Mesothelial cell of epicardium (in vitro differentiated cells): ENCODE data around the gene GID8. TPM values are rescaled to one million over a fixed set of nuclear protein-coding genes. Genes with fewer than 3 reads are reported as not detected.

Source experiments
- DNase-seq, 2 experiments: peaks; one replicate each; pipeline ENCODE4 v3.0.0; 2021; ENCODE audit warnings: low spot score in 2 of 2; ENCODE audit not compliant: unreplicated experiment in 2 of 2
- H3K27ac Mint-ChIP-seq: 2 replicates; pipeline ENCODE4 v1.8.0; 2021; ENCODE audit warnings: mixed read lengths
- H3K27me3 Mint-ChIP-seq: 2 replicates; pipeline ENCODE4 v1.8.0; 2021; ENCODE audit warnings: low read depth, mixed read lengths
- H3K36me3 Mint-ChIP-seq: 2 replicates; pipeline ENCODE4 v1.8.0; 2021; ENCODE audit warnings: mixed read lengths
- H3K4me1 Mint-ChIP-seq: 2 replicates; pipeline ENCODE4 v1.8.0; 2021; ENCODE audit warnings: mixed read lengths
- H3K4me3 Mint-ChIP-seq: 2 replicates; pipeline ENCODE4 v1.8.0; 2021; ENCODE audit warnings: mild to moderate bottlenecking, moderate library complexity, mixed read lengths
- H3K9me3 Mint-ChIP-seq: 2 replicates; pipeline ENCODE4 v1.8.0; 2021; ENCODE audit warnings: mixed read lengths
- total RNA-seq: library from RNA; stranded (reverse); gene quantifications from 3 replicates; pipeline ENCODE4 v1.2.1, GENCODE V29; 2021
- TF ChIP-seq, protein P1 (sequence below): fragments of 200-600 bp; sonication (generic); IDR thresholded peaks from one replicate; pipeline ENCODE4 v1.5.0; 2021; ENCODE audit warnings: antibody characterized with exemption; ENCODE audit not compliant: unreplicated experiment

Gene GID8
- total RNA-seq, 1 donor from 2014 or later, result 57.9 TPM

DNA sequence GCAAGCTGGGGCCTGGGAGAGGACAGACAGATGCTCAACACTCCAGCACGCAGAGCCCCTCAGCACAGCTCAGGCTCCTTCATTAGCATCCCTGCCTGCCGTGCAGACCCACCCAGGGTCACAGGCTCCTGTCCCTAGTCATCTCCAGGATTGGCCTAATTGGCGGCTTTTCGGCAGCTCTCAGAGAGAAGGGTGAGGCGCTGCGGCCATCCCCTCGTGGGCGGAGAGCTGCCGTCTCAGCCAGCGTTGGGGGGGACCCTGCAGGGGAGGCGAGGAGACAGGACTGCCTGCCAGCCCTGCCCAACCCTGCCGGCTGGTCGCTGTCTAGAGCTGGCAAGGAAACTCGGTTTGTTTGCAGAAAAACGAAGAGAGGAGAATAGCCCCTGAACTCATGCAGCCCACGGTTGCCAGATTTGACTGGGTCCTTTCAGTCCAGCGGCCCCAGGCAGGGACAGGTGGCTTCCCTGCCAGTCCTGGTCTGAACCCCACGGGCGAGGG lies 42.0 kb downstream of the GID8 start:
- Mint-ChIP-seq H3K9me3 (no peaks in the 10 kb centered on the region), H3K4me3 (no peak overlapping the region), H3K4me1 (peaks cover 10% of the 10 kb centered on the region), H3K27ac (no peak overlapping the region), H3K36me3 (no peaks in the 10 kb centered on the region), H3K27me3 (peaks cover 86% of the 10 kb centered on the region)
- no peak for DNase-seq
- TF ChIP-seq, protein P1, sequence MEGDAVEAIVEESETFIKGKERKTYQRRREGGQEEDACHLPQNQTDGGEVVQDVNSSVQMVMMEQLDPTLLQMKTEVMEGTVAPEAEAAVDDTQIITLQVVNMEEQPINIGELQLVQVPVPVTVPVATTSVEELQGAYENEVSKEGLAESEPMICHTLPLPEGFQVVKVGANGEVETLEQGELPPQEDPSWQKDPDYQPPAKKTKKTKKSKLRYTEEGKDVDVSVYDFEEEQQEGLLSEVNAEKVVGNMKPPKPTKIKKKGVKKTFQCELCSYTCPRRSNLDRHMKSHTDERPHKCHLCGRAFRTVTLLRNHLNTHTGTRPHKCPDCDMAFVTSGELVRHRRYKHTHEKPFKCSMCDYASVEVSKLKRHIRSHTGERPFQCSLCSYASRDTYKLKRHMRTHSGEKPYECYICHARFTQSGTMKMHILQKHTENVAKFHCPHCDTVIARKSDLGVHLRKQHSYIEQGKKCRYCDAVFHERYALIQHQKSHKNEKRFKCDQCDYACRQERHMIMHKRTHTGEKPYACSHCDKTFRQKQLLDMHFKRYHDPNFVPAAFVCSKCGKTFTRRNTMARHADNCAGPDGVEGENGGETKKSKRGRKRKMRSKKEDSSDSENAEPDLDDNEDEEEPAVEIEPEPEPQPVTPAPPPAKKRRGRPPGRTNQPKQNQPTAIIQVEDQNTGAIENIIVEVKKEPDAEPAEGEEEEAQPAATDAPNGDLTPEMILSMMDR, result no peak

DNA sequence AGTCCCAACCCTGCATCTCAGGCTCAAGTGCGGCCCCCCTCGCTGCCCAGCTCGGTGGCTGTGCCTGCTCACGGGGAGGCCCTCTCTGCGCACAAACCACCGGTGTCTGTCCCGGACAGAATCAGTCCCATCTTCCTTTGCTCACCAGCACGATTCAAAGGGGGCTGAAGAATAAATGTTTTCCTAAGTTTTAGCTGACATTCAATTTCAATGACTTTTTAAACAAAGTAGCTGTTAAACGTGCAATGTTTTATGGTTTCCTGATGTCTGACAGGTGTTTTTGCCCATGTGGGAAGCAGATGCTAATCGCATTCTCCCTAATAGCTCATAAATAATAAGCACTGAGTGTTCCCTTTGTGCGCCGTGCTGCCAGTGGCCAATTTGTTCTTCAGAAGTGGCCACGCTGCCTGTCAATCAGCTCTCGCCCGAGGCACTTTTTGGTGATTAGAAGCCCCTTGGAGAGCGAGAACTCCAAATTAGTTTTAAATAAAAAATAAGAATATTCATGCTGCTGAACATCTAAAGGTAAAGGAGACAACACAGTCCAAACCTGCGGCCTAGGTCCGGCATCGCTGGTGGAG lies 42.5 kb downstream of the GID8 start:
- no peaks in the 10 kb centered on the region for H3K36me3 Mint-ChIP-seq
- peaks cover 84% of the 10 kb centered on the region for H3K27me3 Mint-ChIP-seq
- no peak overlapping the region for H3K27ac Mint-ChIP-seq
- H3K4me1 Mint-ChIP-seq, result peaks cover 10% of the 10 kb centered on the region
- no peak overlapping the region for H3K4me3 Mint-ChIP-seq
- DNase-seq, result no peak
- TF ChIP-seq, protein P1, result no peak
- no peaks in the 10 kb centered on the region for H3K9me3 Mint-ChIP-seq

DNA sequence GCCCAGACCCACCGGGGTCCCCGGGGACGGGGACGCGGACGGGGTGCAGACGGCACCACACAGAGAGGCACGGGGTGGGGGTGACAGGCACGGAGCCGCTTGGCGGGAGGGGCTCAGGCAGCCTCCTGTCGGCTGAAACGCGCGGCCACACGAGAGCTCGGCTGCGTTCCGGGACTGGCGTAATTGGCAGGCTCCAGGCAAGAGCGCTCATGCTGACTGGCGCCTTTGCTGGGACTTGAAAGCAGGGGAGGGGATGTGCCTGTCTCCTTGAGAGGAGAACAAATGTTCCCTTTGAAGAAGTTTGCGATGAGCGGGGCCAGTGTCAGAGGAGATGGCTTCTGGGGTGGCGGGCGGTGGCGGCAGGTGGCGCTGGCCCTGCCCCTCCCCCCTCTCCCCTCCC lies 43.0 kb downstream of the GID8 start:
- peaks cover 83% of the 10 kb centered on the region for H3K27me3 Mint-ChIP-seq
- H3K4me3 Mint-ChIP-seq, result no peak overlapping the region
- no peak for DNase-seq
- no peak overlapping the region for H3K27ac Mint-ChIP-seq
- H3K36me3 Mint-ChIP-seq, result no peaks in the 10 kb centered on the region
- no peaks in the 10 kb centered on the region for H3K9me3 Mint-ChIP-seq
- peaks cover 10% of the 10 kb centered on the region for H3K4me1 Mint-ChIP-seq
- TF ChIP-seq, protein P1, result no peak

DNA sequence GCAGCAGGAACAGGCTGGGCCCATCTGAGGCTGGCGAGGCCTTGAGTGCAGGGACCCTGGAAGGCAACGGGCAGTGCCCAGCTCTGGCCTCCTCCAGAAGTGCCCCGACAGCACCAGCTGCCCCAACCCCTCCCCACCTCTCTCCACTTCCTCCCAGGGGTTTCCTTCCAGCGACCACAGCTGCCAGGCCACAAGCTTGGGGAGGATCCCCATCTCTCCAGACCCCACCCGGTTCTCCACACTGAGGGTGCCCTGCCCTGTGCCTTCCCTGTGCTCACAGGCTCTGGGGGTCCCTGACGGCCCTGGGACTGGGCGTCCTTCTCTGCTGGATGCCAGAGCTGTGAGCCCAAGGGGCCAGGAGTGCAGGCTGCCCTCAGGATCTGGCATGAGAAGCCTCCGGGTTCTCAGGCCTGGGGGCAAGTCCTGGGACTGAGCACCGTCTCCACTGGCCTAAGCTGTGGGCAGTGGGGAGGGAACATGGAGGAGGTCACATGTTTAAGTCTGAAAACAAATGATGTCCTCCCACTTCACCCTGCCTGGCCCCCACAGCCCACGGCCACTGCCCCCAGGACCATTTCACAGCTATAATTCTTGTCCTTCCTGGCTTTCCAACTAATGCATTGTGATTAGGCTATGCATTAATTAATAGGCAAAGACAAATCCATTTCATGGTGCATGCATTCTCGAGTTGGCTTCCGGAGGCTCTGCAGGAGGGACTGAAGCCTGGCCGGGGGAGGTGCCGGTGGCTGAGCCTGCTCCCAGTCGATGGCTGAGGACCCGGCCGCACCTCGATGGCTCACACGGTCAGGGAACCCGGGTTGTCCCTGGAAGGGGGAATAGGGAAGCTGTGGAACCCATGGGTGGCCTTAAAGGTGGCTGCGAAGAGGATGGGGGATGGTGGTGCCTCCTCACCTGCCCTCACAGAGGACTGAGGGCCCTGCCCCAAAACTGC lies 44.5 kb downstream of the GID8 start:
- DNase-seq, result no peak
- H3K27ac Mint-ChIP-seq, result no peak overlapping the region
- H3K4me1 Mint-ChIP-seq, result peaks cover 7% of the 10 kb centered on the region
- H3K27me3 Mint-ChIP-seq, result peaks cover 80% of the 10 kb centered on the region
- H3K9me3 Mint-ChIP-seq, result no peaks in the 10 kb centered on the region
- H3K36me3 Mint-ChIP-seq, result no peaks in the 10 kb centered on the region
- no peak overlapping the region for H3K4me3 Mint-ChIP-seq
- TF ChIP-seq, protein P1, result no peak

DNA sequence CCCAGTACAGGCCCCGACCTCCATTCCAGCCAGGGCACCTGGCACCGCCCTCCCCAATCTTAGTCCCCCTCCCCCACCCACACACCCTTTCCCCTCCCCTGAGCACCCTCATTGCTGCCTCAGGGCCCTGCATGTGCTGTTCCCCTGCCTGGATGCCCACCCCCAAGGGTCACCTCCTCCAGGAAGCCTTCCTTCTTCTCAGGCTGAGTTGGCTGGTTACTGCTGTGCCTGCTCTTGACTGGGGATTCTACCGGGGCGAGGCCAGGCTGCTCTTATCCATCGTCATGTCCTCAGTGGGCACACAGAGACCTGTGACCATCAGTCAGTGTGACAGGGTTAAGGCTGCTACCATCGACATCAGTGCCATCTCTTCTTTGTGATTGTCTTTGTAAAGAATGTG lies 45.3 kb downstream of the GID8 start:
- peaks cover 7% of the 10 kb centered on the region for H3K4me1 Mint-ChIP-seq
- peaks cover 80% of the 10 kb centered on the region for H3K27me3 Mint-ChIP-seq
- no peak overlapping the region for H3K4me3 Mint-ChIP-seq
- TF ChIP-seq, protein P1, result no peak
- no peaks in the 10 kb centered on the region for H3K9me3 Mint-ChIP-seq
- DNase-seq, result no peak
- no peaks in the 10 kb centered on the region for H3K36me3 Mint-ChIP-seq
- no peak overlapping the region for H3K27ac Mint-ChIP-seq
